HG02973 (cell line): Measurements from ENCODE around the gene DIAPH2.

Source experiments
- ATAC-seq: cut with Tn5 transposase; IDR thresholded peaks from one replicate; pipeline ENCODE4 v1.9.1; 2021; ENCODE audit warnings: moderate library complexity; ENCODE audit not compliant: unreplicated experiment

DIAPH2 gene

GRCh38 chrX:97030947-97031346 is 346.3 kb downstream of the DIAPH2 start:
- no peak for ATAC-seq

DNA sequence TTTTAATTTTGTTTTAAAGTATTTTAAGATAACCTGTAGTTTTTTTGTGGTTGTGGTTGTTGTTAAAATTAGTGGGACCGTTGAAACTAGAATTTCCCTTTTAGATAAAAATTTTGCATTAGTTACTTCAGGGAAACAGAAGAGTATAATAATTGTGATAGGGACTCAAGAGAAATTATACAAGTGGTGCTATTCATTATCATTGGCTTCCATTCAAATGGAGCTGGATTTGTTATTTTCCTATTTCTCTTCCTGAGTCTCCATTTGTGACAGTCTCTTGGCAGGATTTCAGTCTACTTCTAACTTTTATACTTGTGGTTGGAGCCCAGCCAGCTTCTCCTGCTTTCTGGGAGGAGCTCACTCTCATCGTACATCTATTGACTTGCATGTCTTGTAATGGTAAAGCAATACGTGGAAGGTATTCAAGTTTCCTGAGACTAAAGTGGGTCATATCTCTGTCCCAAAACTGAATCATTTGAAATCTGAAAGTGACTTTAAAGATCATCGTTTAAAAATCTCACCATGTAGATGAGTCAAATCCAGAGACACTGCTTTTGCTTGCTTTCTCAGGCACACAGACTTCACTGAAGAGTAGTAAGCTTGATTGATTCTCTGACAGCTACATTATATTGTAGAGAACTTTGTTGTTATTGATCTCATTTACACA is 354.9 kb downstream of the DIAPH2 start:
- peak; percentile 96 for ATAC-seq

- ATAC-seq: no peak
These were observed 360.8 kb downstream of the DIAPH2 start for GRCh38 chrX:97045470-97045869.

DNA sequence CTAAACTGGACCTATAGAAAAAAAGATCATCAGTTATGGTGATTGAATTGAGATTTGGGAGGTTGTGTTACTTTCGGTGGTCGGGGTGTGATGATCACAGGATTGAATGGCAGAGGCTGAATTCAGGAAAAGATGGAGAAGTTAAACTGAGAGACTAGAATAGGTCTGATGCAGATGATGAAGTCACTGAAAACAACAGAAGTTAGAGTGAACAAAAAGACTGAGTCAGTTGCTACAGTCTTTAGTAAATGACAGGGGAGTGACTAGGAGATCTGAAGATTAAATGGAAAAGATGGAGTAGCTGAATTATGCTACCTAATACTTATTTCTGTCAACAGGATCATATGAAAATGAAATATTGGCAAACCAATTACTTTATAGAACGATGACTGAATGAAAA is 362.2 kb downstream of the DIAPH2 start:
- no peak for ATAC-seq

- no peak for ATAC-seq
These were observed 365.8 kb downstream of the DIAPH2 start for GRCh38 chrX:97050392-97050791.

DNA sequence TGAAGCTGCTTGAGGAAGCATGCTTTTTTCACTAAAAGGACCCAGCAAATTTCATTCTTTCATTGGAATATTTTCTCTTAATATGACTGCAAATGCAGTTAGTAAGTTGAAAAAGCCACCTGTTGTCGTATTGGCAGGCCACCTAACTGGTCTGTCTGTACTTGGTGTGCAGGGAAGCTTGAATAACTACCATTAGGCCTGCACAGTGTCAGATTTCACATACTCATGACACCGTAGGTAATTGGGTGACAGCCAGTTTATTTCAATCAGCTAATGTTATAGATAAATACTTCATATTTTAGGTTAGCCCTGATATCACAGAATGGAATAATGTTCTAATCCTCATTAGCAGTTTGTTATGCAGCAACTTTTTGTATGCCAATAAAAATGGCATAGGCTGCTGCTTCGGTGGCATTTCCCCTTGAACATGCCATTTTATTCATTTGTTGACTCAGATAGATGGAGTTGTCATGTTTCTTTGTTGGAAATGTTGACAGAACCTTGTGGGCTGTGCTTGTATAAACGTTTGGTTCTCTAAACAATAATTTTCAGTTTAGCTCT is 372.8 kb downstream of the DIAPH2 start:
- no peak for ATAC-seq

DNA sequence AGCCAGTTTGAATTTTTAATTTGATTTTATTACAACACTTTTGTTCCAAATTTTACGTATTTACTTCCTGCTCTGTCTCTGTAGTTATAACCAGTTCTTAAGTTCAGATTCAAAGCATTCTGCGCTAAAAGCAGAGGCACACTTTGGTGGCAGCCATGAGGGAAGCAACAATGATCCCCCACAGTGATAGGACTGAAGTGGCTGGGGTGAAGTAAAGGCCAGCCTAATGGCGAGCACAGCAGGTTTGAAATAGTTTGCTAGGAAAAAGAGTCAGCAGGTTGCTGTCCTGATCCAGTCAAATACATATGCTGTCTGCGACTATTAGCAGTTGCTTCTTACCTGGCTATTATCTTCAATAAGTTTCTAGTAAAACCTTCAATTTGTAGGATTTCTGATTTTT is 375.4 kb downstream of the DIAPH2 start:
- no peak for ATAC-seq

DNA sequence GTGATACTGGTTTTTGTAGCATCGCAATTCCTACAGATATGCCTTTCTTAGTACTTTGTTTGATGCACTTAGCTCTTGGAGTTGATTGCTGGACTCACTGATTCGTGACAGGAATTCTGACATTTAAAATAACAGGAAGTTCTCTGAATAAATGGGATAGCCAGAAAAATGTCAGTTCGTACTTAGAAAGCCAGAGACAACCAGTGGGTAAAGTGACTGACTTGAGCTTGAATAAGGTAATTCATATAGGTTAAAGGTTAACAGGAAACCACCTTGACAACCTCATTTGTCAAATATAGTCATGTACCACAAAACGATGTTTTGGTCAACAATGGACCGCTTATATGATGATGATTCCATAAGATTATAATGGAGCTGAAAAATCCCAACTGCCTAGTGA is 380.4 kb downstream of the DIAPH2 start:
- no peak for ATAC-seq

DNA sequence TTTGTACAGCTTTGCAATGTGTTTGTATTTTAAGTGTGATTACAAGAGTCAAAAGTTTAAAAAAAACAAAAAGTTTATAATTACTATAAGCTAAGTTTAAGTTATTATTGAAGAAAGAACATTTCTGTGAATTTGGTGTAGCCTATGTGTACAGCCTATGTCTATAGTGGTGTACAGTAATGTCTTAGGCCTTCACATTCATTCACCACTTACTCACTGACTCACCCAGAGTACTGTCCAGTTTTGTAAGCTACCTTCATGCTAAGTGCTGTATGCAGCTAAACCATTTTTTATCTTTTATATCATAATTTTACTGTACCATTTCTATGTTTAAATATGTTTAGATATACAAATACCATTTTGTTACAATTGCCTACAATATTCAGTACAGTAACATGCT is 381.3 kb downstream of the DIAPH2 start:
- ATAC-seq: no peak

GRCh38 chrX:97066381-97066780 is 381.7 kb downstream of the DIAPH2 start:
- no peak for ATAC-seq

DNA sequence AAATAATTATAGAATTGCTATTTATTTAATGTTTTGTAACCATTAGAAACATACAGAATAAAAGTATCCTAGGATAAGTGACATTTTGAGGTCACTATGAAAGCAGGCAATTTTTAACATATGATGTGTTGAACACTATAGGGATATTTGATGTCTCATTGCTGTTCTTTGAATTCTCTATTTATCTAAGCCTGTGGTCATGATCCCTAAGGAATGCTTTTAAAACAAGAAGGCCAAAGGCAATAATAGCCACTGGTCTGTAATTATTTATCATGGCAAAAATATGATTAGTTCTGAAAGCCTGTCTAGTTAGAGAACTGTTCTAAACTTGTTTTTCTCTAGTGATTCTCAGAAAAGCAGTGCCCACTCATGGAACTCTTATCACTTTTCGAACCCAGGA is 385.7 kb downstream of the DIAPH2 start:
- no peak for ATAC-seq

DNA sequence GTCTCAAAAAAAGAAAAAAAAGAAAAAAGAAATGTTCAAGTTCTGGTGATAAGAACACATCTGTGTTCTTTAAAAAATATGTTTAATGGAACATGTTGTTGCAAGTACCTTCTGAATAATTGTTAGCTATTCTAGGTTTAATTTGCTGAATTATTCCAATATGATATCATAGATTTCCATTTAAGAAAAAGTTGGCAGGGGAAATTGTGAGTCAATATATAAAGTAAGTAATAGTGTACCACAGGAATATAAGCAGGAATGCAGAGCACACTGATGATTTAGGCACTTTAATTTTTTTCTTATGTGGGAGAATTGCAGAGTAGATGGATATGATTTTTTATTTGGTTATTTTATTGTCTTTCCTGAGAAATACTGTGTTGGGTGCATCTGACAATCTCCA is 389.8 kb downstream of the DIAPH2 start:
- no peak for ATAC-seq

- ATAC-seq: no peak
These were observed 404.5 kb downstream of the DIAPH2 start for GRCh38 chrX:97089116-97089515.

GRCh38 chrX:97096385-97096784 is 411.7 kb downstream of the DIAPH2 start:
- no peak for ATAC-seq

- ATAC-seq: no peak
These were observed 418.3 kb downstream of the DIAPH2 start for GRCh38 chrX:97102938-97103337.

GRCh38 chrX:97109730-97110129 is 425.1 kb downstream of the DIAPH2 start:
- ATAC-seq: no peak

- ATAC-seq: no peak
These were observed 432.9 kb downstream of the DIAPH2 start for GRCh38 chrX:97117572-97117971.

DNA sequence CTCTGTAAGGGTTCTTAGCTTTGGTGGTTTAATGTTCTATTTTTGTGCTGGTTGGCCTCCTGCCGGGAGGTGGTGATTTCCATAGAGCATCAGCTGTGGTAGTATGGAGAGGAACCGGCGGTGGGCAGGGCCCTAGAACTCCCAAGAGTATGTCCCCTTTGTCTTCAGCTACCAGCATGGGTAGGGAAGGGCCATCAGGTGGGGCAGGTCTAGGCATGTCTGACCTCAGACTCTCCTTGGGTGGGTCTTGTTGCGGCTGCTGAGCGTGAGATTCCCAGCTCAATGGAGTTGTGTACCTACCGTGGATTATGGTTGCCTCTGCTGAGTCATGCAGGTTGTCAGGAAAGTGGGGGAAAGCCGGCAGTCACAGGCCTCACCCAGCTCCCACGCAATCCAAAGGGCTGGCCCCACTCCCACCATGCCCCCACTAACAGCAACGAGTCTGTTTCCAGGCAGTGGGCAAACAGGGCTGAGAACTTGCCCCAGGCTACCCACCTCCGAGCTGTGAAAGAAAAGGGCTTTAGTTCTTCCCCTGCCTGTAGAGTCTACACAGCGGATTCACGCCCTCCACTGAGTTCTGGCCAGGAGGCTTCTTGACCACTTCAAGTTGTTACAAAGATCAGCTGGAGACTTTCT is 434.9 kb downstream of the DIAPH2 start:
- ATAC-seq: no peak

- no peak for ATAC-seq
These were observed 438.4 kb downstream of the DIAPH2 start for GRCh38 chrX:97123001-97123400.

DNA sequence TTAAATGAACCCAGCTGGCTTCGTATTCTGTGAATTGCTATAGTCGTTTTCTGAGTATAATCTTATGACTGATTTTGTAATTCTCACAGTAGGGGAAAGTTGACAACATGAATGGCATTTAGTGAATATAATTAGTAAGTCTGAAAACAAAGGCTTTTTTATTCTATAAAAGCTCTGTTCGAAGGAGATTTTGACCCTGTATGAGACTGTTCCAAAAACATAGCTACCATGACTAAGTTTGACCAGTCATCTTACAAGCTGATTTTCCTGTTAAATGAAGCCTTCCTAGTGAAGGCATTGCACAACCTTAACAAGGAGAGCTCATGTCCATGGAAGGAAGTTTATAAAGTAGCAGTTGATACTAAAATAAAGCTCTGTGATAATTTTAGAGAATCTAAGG is 441.4 kb downstream of the DIAPH2 start:
- ATAC-seq: no peak

GRCh38 chrX:97132664-97133415 is 448.2 kb downstream of the DIAPH2 start:
- ATAC-seq: peak; percentile 68

GRCh38 chrX:97145934-97146333 is 461.3 kb downstream of the DIAPH2 start:
- no peak for ATAC-seq
